CD4-positive, alpha-beta T cell treated with Interleukin-17A for 1 hour (primary cell): Measurements from ENCODE around the gene GAP43.

ENCODE experiments used
- DNase-seq: peaks from one replicate; pipeline ENCODE4 v3.0.0-alpha.2; 2020

The GAP43 gene

GRCh38 chr3:115623044-115623868 is at the start of gene GAP43:
GAP43 (plus strand) TSS chr3:115623510; CDS start chr3:115623690, 180 bp downstream.
- DNase-seq: no peak

- no peak for DNase-seq
These were observed 46.9 kb upstream of the GAP43 start for GRCh38 chr3:115576325-115576875.

GRCh38 chr3:115577000-115577399 is 46.3 kb upstream of the GAP43 start:
- no peak for DNase-seq

GRCh38 chr3:115578331-115578730 is 45.0 kb upstream of the GAP43 start:
- DNase-seq: no peak

- no peak for DNase-seq
These were observed 42.7 kb upstream of the GAP43 start for GRCh38 chr3:115580566-115580965.

- no peak for DNase-seq
These were observed 41.8 kb upstream of the GAP43 start for GRCh38 chr3:115581362-115582135.

- DNase-seq: no peak
These were observed 34.9 kb upstream of the GAP43 start for GRCh38 chr3:115588201-115589115.

- no peak for DNase-seq
These were observed 32.4 kb upstream of the GAP43 start for GRCh38 chr3:115590873-115591272.

- DNase-seq: no peak
These were observed 27.6 kb upstream of the GAP43 start for GRCh38 chr3:115595611-115596275.

- DNase-seq: no peak
These were observed 25.1 kb upstream of the GAP43 start for GRCh38 chr3:115598216-115598615.

- DNase-seq: no peak
These were observed 21.1 kb upstream of the GAP43 start for GRCh38 chr3:115602194-115602593.

- no peak for DNase-seq
These were observed 11.7 kb upstream of the GAP43 start for GRCh38 chr3:115611630-115612029.

- no peak for DNase-seq
These were observed 8.1 kb upstream of the GAP43 start for GRCh38 chr3:115615001-115615814.

GRCh38 chr3:115616461-115616860 is 6.8 kb upstream of the GAP43 start:
- no peak for DNase-seq

GRCh38 chr3:115617591-115617990 is 5.7 kb upstream of the GAP43 start:
- DNase-seq: no peak

GRCh38 chr3:115624029-115624741 is 875 bp downstream of the GAP43 start:
- no peak for DNase-seq

- no peak for DNase-seq
These were observed 1.6 kb downstream of the GAP43 start for GRCh38 chr3:115624901-115625300.

GRCh38 chr3:115626006-115626409 is 2.7 kb downstream of the GAP43 start:
- no peak for DNase-seq

GRCh38 chr3:115626721-115627120 is 3.4 kb downstream of the GAP43 start:
- DNase-seq: no peak
